ENCODE data around the gene RPL3.
A peak's percentile ranks its signal among the peaks of the same experiment; 100 is the strongest.

Gene RPL3

GRCh38 chr22:39297490-39298240 is 21.8 kb downstream of the RPL3 start:
- no peak overlapping the region for H3K4me3 ChIP-seq (ENCODE audit: low read depth, low read length)
- no peak for DNase-seq (ENCODE audit: low read depth)
- no peak for TF ChIP-seq CTCF (conservative IDR thresholded peaks at IDR 0.05; ENCODE audit: low read depth, low read length)

GRCh38 chr22:39296981-39297489 is 22.4 kb downstream of the RPL3 start:
- TF ChIP-seq CTCF (conservative IDR thresholded peaks at IDR 0.05; ENCODE audit: low read depth, low read length): no peak

GRCh38 chr22:39296535-39296934 is 22.9 kb downstream of the RPL3 start:
- DNase-seq (ENCODE audit: low read depth): no peak
- TF ChIP-seq CTCF (conservative IDR thresholded peaks at IDR 0.05; ENCODE audit: low read depth, low read length): no peak
- H3K4me3 ChIP-seq (ENCODE audit: low read depth, low read length): no peak overlapping the region

More at GRCh38 chr22:39296981-39297489, 22.4 kb downstream of the RPL3 start:
- DNase-seq (ENCODE audit: low read depth): no peak
- no peak overlapping the region for H3K4me3 ChIP-seq (ENCODE audit: low read depth, low read length)

GRCh38 chr22:39294571-39295468 is 24.6 kb downstream of the RPL3 start:
- no peak for DNase-seq (ENCODE audit: low read depth)
- no peak for TF ChIP-seq CTCF (conservative IDR thresholded peaks at IDR 0.05; ENCODE audit: low read depth, low read length)
- no peak overlapping the region for H3K4me3 ChIP-seq (ENCODE audit: low read depth, low read length)

- TF ChIP-seq CTCF (conservative IDR thresholded peaks at IDR 0.05; ENCODE audit: low read depth, low read length): no peak
- no peak for DNase-seq (ENCODE audit: low read depth)
- H3K4me3 ChIP-seq (ENCODE audit: low read depth, low read length): no peak overlapping the region
Measured at GRCh38 chr22:39293766-39294368, 25.6 kb downstream of the RPL3 start.

GRCh38 chr22:39292561-39293074 is 26.8 kb downstream of the RPL3 start:
- TF ChIP-seq CTCF (conservative IDR thresholded peaks at IDR 0.05; ENCODE audit: low read depth, low read length): no peak
- DNase-seq (ENCODE audit: low read depth): peak; percentile 97
- H3K4me3 ChIP-seq (ENCODE audit: low read depth, low read length): no peak overlapping the region

All from choroid plexus epithelial cell (primary cell).